Ectodermal cell (in vitro differentiated cells): ENCODE results near the gene AVP.
"Not testable (repeated sequence)": the region's sequence is repeated elsewhere in the genome, so short reads cannot be mapped to it uniquely, and the experiment has no call there.

Experiments
- H3K27ac ChIP-seq: 2 replicates; pipeline ENCODE4 v1.7.0; 2013; ENCODE audit warnings: mild to moderate bottlenecking, low read depth, low read length; ENCODE audit not compliant: insufficient read depth, poor library complexity, severe bottlenecking
- H3K27me3 ChIP-seq: 2 replicates; pipeline ENCODE4 v1.7.0; 2013; ENCODE audit warnings: mild to moderate bottlenecking, low read length; ENCODE audit not compliant: insufficient read depth, control insufficient read depth, poor library complexity, severe bottlenecking
- H3K36me3 ChIP-seq: one replicate; pipeline ENCODE4 v1.7.0; 2013; ENCODE audit warnings: low read length; ENCODE audit not compliant: control insufficient read depth, insufficient read depth
- H3K4me1 ChIP-seq: one replicate; pipeline ENCODE4 v1.7.0; 2013; ENCODE audit warnings: low read length; ENCODE audit not compliant: control insufficient read depth, insufficient read depth
- H3K4me3 ChIP-seq: 2 replicates; pipeline ENCODE4 v1.7.0; 2013; ENCODE audit warnings: low read depth, low read length, control low read depth; ENCODE audit not compliant: insufficient read depth
- H3K9me3 ChIP-seq: 2 replicates; pipeline ENCODE4 v1.7.0; 2013; ENCODE audit warnings: mild to moderate bottlenecking, low read length, moderate library complexity; ENCODE audit not compliant: control insufficient read depth
- WGBS, 2 experiments: methylation state at CpG; one replicate each; pipeline ENCODE4 v1.1.7; 2013; ENCODE audit warnings: missing lambda C conversion rate in 2 of 2; 5-methylcytosine and 5-hydroxymethylcytosine counted together

AVP gene

DNA sequence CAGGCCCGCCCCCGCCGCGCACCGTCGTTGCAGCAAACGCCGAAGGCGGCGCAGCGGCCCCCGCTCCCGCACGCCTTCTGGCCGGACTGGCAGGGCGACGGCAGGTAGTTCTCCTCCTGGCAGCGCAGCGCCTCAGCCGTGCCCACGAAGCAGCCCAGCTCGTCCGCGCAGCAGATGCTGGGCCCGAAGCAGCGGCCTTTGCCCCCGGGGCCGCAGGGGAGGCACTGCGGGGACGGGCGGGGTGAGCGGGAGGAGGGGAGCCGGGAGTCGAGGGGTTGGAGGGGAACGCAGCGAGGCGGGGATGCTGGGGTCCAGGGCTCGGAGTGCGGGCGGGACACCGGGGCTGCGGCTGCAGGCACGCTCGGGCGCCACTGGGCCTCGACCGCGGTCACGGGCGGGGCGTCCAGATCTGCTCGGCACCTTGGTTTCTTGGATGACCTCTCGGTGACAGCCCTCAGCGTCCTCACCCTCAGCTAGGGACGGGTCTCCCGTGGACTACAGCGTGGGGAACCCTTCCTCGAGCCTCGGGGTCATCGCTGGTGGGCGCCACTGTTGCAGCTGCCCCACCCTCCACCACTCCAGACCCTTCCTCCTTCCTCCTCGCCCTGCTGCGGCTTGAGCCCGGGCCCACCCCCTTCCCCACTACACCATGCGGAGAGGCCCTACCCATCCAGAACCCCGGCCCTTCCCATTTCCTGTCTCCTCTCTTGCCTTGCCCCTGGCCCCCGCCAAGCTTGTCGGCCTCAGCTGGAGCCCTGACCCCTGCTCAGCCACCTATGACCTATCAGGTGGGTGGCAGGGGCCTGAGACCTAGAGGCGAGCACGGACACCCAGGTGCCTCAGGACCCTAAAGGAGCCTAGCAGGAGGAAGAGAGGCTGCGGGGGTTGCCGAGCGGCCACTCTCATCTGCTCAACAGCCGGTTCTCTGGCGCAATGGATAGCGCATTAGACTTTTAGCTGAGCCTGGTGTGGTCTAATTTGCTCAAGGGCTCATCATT, 1.3 kb downstream of the AVP start:
- Histone ChIP-seq H3K9me3 (no peaks in the 10 kb centered on the region), H3K27me3 (peaks cover 54% of the 10 kb centered on the region), H3K4me3 (peak overlapping the region; percentile 13), H3K4me1 (no peaks in the 10 kb centered on the region), H3K27ac (no peak overlapping the region), H3K36me3 (no peaks in the 10 kb centered on the region)
- 16 to 18% methylated on average over 76 of the region's 76 CpGs for WGBS, 2 experiments

DNA sequence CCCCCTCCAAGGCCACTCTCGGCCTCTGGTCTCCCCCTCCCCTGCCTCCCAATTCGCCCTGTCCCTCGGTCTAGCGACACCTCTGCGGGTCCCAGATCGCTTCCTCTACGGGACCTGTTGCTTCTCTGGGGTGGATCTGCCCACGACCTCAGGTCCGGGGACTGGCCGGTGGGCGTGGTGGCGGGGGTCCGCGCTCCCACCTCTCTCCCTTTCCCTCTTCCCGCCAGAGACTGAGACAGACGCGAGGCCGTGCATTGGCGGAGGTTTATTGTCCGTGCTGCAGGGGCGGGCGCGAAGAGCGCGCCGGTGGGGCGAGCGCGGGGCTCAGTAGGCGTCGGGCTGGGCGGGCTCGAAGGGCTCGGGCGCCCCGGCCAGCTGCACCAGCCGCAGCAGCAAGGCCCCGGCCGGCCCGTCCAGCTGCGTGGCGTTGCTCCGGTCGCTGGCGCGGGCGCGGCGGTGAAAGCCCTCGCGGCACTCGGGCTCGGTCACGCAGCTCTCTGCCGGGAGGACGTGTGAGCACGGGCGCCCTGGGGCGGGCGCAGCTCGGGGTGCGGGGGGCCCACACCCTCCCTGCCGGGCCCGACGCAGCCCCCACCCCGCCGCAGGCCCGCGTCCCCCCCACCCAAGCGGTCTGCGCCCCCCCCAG, 2.1 kb downstream of the AVP start:
- Histone ChIP-seq H3K27me3 (peaks cover 61% of the 10 kb centered on the region), H3K4me3 (peak overlapping the region; percentile 16), H3K4me1 (no peaks in the 10 kb centered on the region), H3K27ac (no peak overlapping the region), H3K36me3 (no peaks in the 10 kb centered on the region), H3K9me3 (no peaks in the 10 kb centered on the region)
- 7 to 8% methylated on average over 67 to 71 of the region's 71 CpGs for WGBS, 2 experiments

GRCh38 chr20:3081641-3082040, 2.9 kb downstream of the AVP start:
- no peaks in the 10 kb centered on the region for H3K36me3 ChIP-seq
- H3K4me1 ChIP-seq, result no peaks in the 10 kb centered on the region
- H3K4me3 ChIP-seq, result no peak overlapping the region
- H3K27ac ChIP-seq, result no peak overlapping the region
- no peaks in the 10 kb centered on the region for H3K9me3 ChIP-seq
- WGBS, 2 experiments, result 93% methylated on average over 11 of the region's 11 CpGs
- peaks cover 61% of the 10 kb centered on the region for H3K27me3 ChIP-seq

- WGBS, 2 experiments, result 89 to 94% methylated on average over 6 of the region's 6 CpGs
- H3K27ac ChIP-seq, result no peak overlapping the region
These were observed 3.6 kb downstream of the AVP start for GRCh38 chr20:3080939-3081388.

GRCh38 chr20:3077618-3078134, 6.8 kb downstream of the AVP start:
- Histone ChIP-seq H3K36me3 (no peaks in the 10 kb centered on the region), H3K4me1 (peaks cover 4% of the 10 kb centered on the region), H3K9me3 (no peaks in the 10 kb centered on the region), H3K27ac (no peak overlapping the region), H3K27me3 (peaks cover 48% of the 10 kb centered on the region), H3K4me3 (no peak overlapping the region)
- WGBS, 2 experiments, result 90 to 96% methylated on average over 4 of the region's 4 CpGs

More at GRCh38 chr20:3080939-3081388, 3.6 kb downstream of the AVP start:
- Histone ChIP-seq H3K36me3 (no peaks in the 10 kb centered on the region), H3K27me3 (peaks cover 61% of the 10 kb centered on the region), H3K4me3 (no peak overlapping the region), H3K4me1 (no peaks in the 10 kb centered on the region), H3K9me3 (no peaks in the 10 kb centered on the region)

DNA sequence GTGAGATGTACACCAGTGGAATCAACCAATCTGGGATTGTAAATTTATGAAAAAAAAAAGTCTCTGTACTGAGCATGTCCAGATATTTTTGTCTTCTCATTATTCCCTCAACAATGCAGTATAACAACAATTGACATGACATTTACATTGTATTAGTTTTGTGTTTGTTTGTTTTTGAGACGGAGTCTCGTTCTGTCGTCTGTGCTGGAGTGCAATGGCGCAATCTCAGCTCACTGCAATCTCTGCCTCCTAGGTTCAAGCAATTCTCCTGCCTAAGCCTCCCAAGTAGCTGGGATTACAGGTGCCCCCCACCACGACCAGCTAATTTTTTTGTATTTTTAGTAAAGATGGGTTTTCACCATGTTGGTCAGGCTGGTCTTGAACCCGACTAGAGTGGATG, 9.2 kb downstream of the AVP start:
- H3K4me1 ChIP-seq, H3K36me3 ChIP-seq, H3K27ac ChIP-seq, H3K9me3 ChIP-seq, H3K4me3 ChIP-seq: not testable (repeated sequence)
- H3K27me3 ChIP-seq, result peaks cover 47% of the 10 kb centered on the region
- WGBS, 2 experiments, result 91 to 96% methylated on average over 6 of the region's 6 CpGs

- Histone ChIP-seq H3K36me3 (no peaks in the 10 kb centered on the region), H3K9me3 (no peaks in the 10 kb centered on the region), H3K4me3 (no peak overlapping the region), H3K27me3 (peaks cover 43% of the 10 kb centered on the region), H3K4me1 (peaks cover 9% of the 10 kb centered on the region), H3K27ac (no peak overlapping the region)
- 91% methylated on average over 6 of the region's 6 CpGs for WGBS, 2 experiments
These were observed 9.7 kb downstream of the AVP start for GRCh38 chr20:3074812-3075211.

DNA sequence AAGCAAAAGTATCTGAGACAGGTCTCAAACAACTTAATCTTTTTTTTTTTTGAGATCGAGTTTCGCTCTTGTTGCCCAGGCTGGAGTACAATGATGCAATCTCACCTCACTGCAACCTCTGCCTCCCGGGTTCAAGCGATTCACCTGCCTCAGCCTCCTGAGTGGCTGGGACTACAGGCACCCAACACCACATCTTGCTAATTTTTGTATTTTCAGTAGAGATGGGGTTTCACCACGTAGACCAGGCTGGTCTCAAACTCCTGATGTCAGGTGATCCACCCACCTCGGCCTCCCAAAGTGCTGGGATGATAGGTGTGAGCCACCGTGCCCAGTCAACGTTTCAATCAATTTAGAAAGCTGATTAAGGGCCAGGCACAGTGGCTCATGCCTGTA, 11.3 kb downstream of the AVP start:
- WGBS, 2 experiments, result 90 to 95% methylated on average over 8 of the region's 8 CpGs
- H3K9me3 ChIP-seq, H3K4me3 ChIP-seq, H3K27ac ChIP-seq, H3K36me3 ChIP-seq, H3K4me1 ChIP-seq: not testable (repeated sequence)
- H3K27me3 ChIP-seq, result peaks cover 39% of the 10 kb centered on the region

GRCh38 chr20:3072530-3073250, 11.8 kb downstream of the AVP start:
- peaks cover 34% of the 10 kb centered on the region for H3K27me3 ChIP-seq
- WGBS, 2 experiments, result 81 to 85% methylated on average over 22 of the region's 22 CpGs
- no peaks in the 10 kb centered on the region for H3K9me3 ChIP-seq
- H3K4me3 ChIP-seq, result no peak overlapping the region
- no peak overlapping the region for H3K27ac ChIP-seq
- peaks cover 9% of the 10 kb centered on the region for H3K4me1 ChIP-seq
- H3K36me3 ChIP-seq, result no peaks in the 10 kb centered on the region
